ENCODE results near the gene PLEKHG4B.
"Not testable (repeated sequence)": the region's sequence is repeated elsewhere in the genome, so short reads cannot be mapped to it uniquely, and the experiment has no call there.

Gene PLEKHG4B

GRCh38 chr5:91556-92263 is at the start of gene PLEKHG4B:
PLEKHG4B (plus strand) TSS chr5:92168; CDS start chr5:92232, 64 bp downstream.
- no peak for DNase-seq (ENCODE audit: low read depth in 2 of 2)

GRCh38 chr5:42250-42649 is 49.7 kb upstream of the PLEKHG4B start:
- DNase-seq (ENCODE audit: low read depth in 2 of 2), result no peak

GRCh38 chr5:48192-48591 is 43.8 kb upstream of the PLEKHG4B start:
- DNase-seq (ENCODE audit: low read depth in 2 of 2), result no peak

- not testable (repeated sequence) for DNase-seq (ENCODE audit: low read depth in 2 of 2)
These were observed 42.4 kb upstream of the PLEKHG4B start for GRCh38 chr5:49530-49929.

DNA sequence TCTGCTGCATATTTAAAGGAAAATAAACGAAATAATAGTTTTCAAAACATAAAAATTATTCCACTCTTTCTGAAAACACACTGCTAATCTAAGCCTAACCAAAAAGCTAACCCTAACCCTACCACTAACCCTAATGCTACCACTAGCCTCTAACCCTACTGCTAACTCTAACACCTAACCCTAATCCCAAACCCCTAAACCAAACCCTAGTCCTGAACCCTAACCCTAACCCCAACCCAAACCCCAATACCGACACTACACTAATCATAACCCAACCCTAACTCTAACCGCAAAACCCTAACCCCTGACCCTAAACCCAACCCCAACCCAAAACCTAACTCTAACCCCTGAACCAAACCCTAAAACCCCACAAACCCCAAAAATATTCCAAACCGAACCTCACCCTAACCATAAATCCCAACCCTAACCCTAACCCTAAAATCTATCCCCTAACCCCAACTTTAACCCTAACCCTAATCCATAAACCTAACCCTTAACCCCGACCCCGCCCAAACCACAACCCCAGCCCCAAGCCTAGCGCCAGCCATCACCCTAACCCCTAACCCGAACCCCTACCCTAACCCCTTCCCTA is 41.9 kb upstream of the PLEKHG4B start:
- DNase-seq (ENCODE audit: low read depth in 2 of 2), result no peak

DNA sequence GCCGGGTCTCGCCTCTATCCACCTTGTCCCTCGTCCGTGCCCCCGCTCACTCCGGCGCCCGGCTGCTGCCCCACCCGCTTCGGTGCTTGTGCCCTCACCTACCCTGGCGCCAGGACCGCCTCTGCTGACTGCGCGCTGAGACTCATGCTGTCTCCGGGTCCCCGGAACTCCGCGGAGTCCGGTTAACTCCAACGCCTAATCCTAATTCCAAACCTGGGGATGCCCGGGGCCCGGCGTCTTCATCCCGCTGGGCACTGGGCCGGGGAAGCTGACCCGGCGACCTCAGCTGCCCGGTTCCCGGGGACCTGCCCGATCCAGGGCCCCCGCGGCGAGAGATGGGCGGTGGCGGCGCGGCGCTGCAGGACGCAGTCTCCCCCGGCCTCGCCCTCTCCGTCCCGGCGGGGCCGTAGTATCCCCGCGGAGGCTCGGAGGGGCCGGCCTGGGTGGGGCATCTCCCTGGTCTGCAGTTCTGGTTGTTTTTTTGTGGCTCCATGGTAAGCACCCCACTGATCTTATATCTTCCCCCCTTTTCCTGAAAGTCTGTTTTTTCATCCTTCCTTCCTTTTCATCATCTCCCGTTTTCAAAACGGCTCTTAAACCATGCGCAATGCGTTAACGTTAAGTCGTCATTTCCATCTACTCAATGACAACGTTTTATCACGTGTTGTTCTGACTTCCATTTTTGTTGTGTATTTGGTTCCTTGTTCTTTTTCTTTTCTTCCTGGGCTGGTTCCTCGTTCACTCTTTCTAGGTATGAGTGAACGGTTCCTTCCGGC is 41.1 kb upstream of the PLEKHG4B start:
- DNase-seq (ENCODE audit: low read depth in 2 of 2), result no peak

- no peak for DNase-seq (ENCODE audit: low read depth in 2 of 2)
These were observed 40.5 kb upstream of the PLEKHG4B start for GRCh38 chr5:51500-51823.

DNA sequence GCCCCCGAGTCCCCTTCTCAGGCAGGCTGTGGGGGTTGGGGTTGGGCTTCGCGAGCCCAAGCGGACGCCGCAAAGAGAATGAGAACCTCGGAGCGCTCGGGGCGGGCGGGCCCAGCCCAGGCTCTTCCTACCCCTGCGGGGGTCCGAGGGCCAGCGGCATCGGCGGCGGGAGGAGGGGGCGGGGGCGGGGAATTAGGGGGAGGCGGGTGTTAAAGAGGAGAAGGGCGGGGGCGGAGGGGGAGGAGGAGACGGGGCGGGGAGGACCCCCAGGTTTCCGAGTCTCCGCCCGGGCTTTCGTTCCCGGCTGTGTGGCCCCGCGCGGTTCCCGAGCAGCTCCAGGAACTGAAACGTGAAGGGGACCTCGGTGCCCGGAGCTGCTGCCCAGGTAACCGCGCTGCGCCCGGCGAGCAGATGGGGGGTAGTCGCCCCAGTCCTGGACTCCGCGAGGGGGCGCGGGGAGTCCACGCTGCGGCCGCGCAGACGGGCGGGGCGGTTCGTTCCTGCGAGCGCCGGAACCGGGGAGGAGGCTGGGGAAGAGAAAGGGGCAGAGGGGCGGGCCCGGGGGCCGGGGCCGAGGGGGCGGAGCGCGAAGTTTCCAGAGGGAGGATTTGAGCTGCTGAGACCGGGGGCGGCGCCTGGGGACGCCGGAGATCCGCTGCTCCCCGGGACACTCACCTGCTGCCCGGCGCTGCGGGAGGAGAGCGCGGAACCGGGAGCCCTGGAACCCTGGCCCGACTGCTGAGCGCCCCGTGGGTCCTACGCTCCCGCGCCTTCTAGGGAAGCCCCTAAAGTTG is 38.4 kb upstream of the PLEKHG4B start:
- DNase-seq (ENCODE audit: low read depth in 2 of 2), result no peak

- no peak for DNase-seq (ENCODE audit: low read depth in 2 of 2)
These were observed 37.7 kb upstream of the PLEKHG4B start for GRCh38 chr5:54175-54730.

GRCh38 chr5:54876-55569 is 36.9 kb upstream of the PLEKHG4B start:
- no peak for DNase-seq (ENCODE audit: low read depth in 2 of 2)

- DNase-seq (ENCODE audit: low read depth in 2 of 2), result no peak
These were observed 35.2 kb upstream of the PLEKHG4B start for GRCh38 chr5:56561-57290.

DNA sequence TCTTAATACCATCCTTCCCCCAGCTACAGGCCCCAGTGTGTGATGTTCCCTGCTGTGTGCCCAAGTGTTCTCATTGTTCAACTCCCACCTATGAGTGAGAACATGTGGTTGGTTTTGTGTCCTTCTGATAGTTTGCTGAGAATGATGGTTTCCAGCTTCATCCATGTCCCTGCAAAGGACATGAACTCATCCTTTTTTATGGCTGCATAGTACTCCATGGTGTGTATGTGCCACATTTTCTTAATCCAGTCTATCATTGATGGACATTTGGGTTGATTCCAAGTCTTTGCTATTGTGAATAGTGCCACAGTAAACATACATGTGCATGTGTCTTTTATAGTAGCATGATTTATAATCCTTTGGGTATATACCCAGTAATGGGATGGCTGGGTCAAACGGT is 31.7 kb upstream of the PLEKHG4B start:
- not testable (repeated sequence) for DNase-seq (ENCODE audit: low read depth in 2 of 2)

GRCh38 chr5:70440-70839 is 21.5 kb upstream of the PLEKHG4B start:
- no peak for DNase-seq (ENCODE audit: low read depth in 2 of 2)

GRCh38 chr5:72316-73180 is 19.4 kb upstream of the PLEKHG4B start:
- not testable (repeated sequence) for DNase-seq (ENCODE audit: low read depth in 2 of 2)

DNA sequence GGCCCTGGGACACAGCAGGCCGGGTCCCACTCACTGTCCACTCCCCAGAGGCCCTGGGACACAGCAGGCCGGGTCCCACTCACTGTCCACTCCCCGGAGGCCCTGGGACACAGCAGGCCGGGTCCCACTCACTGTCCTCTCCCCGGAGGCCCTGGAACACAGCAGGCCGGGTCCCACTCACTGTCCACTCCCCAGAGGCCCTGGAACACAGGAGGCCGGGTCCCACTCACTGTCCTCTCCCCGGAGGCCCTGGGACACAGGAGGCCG is 18.9 kb upstream of the PLEKHG4B start:
- not testable (repeated sequence) for DNase-seq (ENCODE audit: low read depth in 2 of 2)

- DNase-seq (ENCODE audit: low read depth in 2 of 2), result no peak
These were observed 18.0 kb upstream of the PLEKHG4B start for GRCh38 chr5:73768-74502.

DNA sequence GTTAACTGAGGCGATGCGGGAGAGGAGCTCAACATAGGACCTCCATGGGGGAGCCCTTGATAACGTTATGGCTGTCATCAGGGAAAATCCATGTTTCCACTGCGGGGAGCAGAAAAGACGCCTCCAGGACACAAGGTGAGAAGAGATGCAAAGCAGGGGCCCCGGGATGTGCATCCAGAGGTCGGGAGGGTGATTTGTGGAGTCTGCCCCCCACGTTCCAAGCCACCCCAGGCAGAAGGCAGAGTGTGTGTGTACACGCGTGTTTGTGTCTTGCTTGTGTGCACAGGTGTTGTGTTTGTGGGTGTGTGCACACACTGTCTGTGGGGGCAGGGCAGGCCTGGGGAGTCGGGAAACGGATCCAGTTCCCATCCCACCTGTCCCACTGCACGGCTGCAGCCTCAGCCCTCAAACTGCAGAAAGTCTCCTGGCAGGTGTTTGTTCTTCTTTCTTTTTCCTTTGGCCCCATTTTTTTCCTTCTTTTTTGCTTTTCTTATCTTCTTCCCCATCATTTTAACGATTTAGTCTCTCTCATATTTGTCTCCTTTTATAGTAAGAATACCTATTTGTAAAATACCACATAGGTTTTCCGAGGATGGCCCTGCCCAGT is 17.4 kb upstream of the PLEKHG4B start:
- DNase-seq (ENCODE audit: low read depth in 2 of 2), result no peak
